ENCODE results near the gene SULT2B1. TPM values are rescaled to one million over a fixed set of nuclear protein-coding genes. Genes with fewer than 3 reads are reported as not detected.
A peak's percentile ranks its signal among the peaks of the same experiment; 100 is the strongest.

SULT2B1 gene
- total RNA-seq, 2 experiments from 2014 or later, result not detected

- H3K9me3 Mint-ChIP-seq, result no peaks in the 10 kb centered on the region
- H3K36me3 Mint-ChIP-seq, result peaks cover 45% of the 10 kb centered on the region
- H3K27me3 Mint-ChIP-seq, result no peaks in the 10 kb centered on the region
- no peak for DNase-seq
- H3K4me1 Mint-ChIP-seq, result peaks cover 18% of the 10 kb centered on the region
- peak within 1 kb of the TSS; percentile 37 for H3K4me3 Mint-ChIP-seq
- H3K27ac Mint-ChIP-seq, result peak within 1 kb of the TSS; percentile 60
These were observed 62.7 kb downstream of the SULT2B1 start, which contains the start of gene FAM83E for GRCh38 chr19:48614436-48615230. Gene FAM83E, minus strand, starts transcription at chr19:48615076. Its CDS starts 1,704 bp downstream, at chr19:48613372.

GRCh38 chr19:48615231-48616040 lies 63.5 kb downstream of the SULT2B1 start:
- H3K4me1 Mint-ChIP-seq, result peaks cover 25% of the 10 kb centered on the region
- peaks cover 50% of the 10 kb centered on the region for H3K36me3 Mint-ChIP-seq
- H3K27me3 Mint-ChIP-seq, result no peaks in the 10 kb centered on the region
- no peaks in the 10 kb centered on the region for H3K9me3 Mint-ChIP-seq
- H3K27ac Mint-ChIP-seq, result peak overlapping the region; percentile 32
- DNase-seq, result no peak
- H3K4me3 Mint-ChIP-seq, result peak overlapping the region; percentile 37

GRCh38 chr19:48616041-48616436 lies 64.1 kb downstream of the SULT2B1 start:
- Mint-ChIP-seq H3K36me3 (peaks cover 50% of the 10 kb centered on the region), H3K4me1 (peaks cover 25% of the 10 kb centered on the region), H3K4me3 (peak overlapping the region; percentile 97), H3K27me3 (no peaks in the 10 kb centered on the region), H3K27ac (peak overlapping the region; percentile 99), H3K9me3 (no peaks in the 10 kb centered on the region)
- no peak for DNase-seq

- Mint-ChIP-seq H3K4me1 (peaks cover 28% of the 10 kb centered on the region), H3K4me3 (peak overlapping the region; percentile 97), H3K9me3 (no peaks in the 10 kb centered on the region), H3K27ac (peak overlapping the region; percentile 99), H3K27me3 (no peaks in the 10 kb centered on the region), H3K36me3 (peaks cover 53% of the 10 kb centered on the region)
- DNase-seq, result no peak
These were observed 64.6 kb downstream of the SULT2B1 start for GRCh38 chr19:48616491-48617056.

GRCh38 chr19:48617146-48617937 lies 65.4 kb downstream of the SULT2B1 start:
- no peak for DNase-seq
- peak overlapping the region; percentile 99 for H3K27ac Mint-ChIP-seq
- H3K36me3 Mint-ChIP-seq, result peaks cover 56% of the 10 kb centered on the region
- no peaks in the 10 kb centered on the region for H3K9me3 Mint-ChIP-seq
- H3K4me3 Mint-ChIP-seq, result peak overlapping the region; percentile 97
- H3K4me1 Mint-ChIP-seq, result peaks cover 32% of the 10 kb centered on the region
- no peaks in the 10 kb centered on the region for H3K27me3 Mint-ChIP-seq

GRCh38 chr19:48618278-48618915 lies 66.4 kb downstream of the SULT2B1 start:
- peak overlapping the region; percentile 97 for H3K4me3 Mint-ChIP-seq
- no peaks in the 10 kb centered on the region for H3K27me3 Mint-ChIP-seq
- H3K36me3 Mint-ChIP-seq, result peaks cover 57% of the 10 kb centered on the region
- peak overlapping the region; percentile 99 for H3K27ac Mint-ChIP-seq
- H3K9me3 Mint-ChIP-seq, result no peaks in the 10 kb centered on the region
- DNase-seq, result no peak
- H3K4me1 Mint-ChIP-seq, result peaks cover 36% of the 10 kb centered on the region

- peak within 1 kb of the TSS; percentile 97 for H3K4me3 Mint-ChIP-seq
- DNase-seq, result peak; percentile 97
- no peaks in the 10 kb centered on the region for H3K27me3 Mint-ChIP-seq
- H3K27ac Mint-ChIP-seq, result peak within 1 kb of the TSS; percentile 99
- peaks cover 37% of the 10 kb centered on the region for H3K4me1 Mint-ChIP-seq
- H3K36me3 Mint-ChIP-seq, result peaks cover 56% of the 10 kb centered on the region
- H3K9me3 Mint-ChIP-seq, result no peaks in the 10 kb centered on the region
These were observed 67.1 kb downstream of the SULT2B1 start, which contains the start of the genes RPL18 and SPHK2 for GRCh38 chr19:48618916-48619691. Gene RPL18, minus strand, starts transcription at chr19:48619178. Its CDS starts 35 bp downstream, at chr19:48619143. Gene SPHK2, plus strand, starts transcription at chr19:48619506. Its CDS starts 1,009 bp downstream, at chr19:48620515.

- Mint-ChIP-seq H3K27ac (peak overlapping the region; percentile 99), H3K27me3 (no peaks in the 10 kb centered on the region), H3K4me1 (peaks cover 41% of the 10 kb centered on the region), H3K4me3 (peak overlapping the region; percentile 97), H3K9me3 (no peaks in the 10 kb centered on the region), H3K36me3 (peaks cover 53% of the 10 kb centered on the region)
- no peak for DNase-seq
These were observed 68.0 kb downstream of the SULT2B1 start for GRCh38 chr19:48619692-48620585.

- DNase-seq, result no peak
- H3K4me3 Mint-ChIP-seq, result peak overlapping the region; percentile 85
- H3K4me1 Mint-ChIP-seq, result peaks cover 42% of the 10 kb centered on the region
- no peaks in the 10 kb centered on the region for H3K27me3 Mint-ChIP-seq
- H3K9me3 Mint-ChIP-seq, result no peaks in the 10 kb centered on the region
- peaks cover 25% of the 10 kb centered on the region for H3K36me3 Mint-ChIP-seq
- H3K27ac Mint-ChIP-seq, result peak overlapping the region; percentile 93
These were observed 71.6 kb downstream of the SULT2B1 start for GRCh38 chr19:48623556-48624066.

GRCh38 chr19:48624067-48624594 lies 72.2 kb downstream of the SULT2B1 start:
- peak overlapping the region; percentile 85 for H3K4me3 Mint-ChIP-seq
- DNase-seq, result peak; percentile 100
- H3K27me3 Mint-ChIP-seq, result no peaks in the 10 kb centered on the region
- H3K9me3 Mint-ChIP-seq, result no peaks in the 10 kb centered on the region
- peaks cover 19% of the 10 kb centered on the region for H3K36me3 Mint-ChIP-seq
- peak overlapping the region; percentile 93 for H3K27ac Mint-ChIP-seq
- peaks cover 42% of the 10 kb centered on the region for H3K4me1 Mint-ChIP-seq

GRCh38 chr19:48624791-48625723 lies 73.1 kb downstream of the SULT2B1 start:
- DNase-seq, result no peak
- Mint-ChIP-seq H3K27me3 (no peaks in the 10 kb centered on the region), H3K27ac (peak overlapping the region; percentile 93), H3K4me3 (peak overlapping the region; percentile 85), H3K36me3 (peaks cover 19% of the 10 kb centered on the region), H3K4me1 (peaks cover 35% of the 10 kb centered on the region), H3K9me3 (no peaks in the 10 kb centered on the region)

Measured in activated naive CD8-positive, alpha-beta T cell treated with anti-CD3 and anti-CD28 coated beads for 36 hours (primary cell).